ENCODE results near the gene LRRC4C.

The LRRC4C gene

GRCh38 chr11:40276960-40277359 lies 1182.5 kb downstream of the LRRC4C start:
- in situ Hi-C loops (cut with HindIII; ENCODE audit: low sequenced_read_pairs): no loop called here

DNA sequence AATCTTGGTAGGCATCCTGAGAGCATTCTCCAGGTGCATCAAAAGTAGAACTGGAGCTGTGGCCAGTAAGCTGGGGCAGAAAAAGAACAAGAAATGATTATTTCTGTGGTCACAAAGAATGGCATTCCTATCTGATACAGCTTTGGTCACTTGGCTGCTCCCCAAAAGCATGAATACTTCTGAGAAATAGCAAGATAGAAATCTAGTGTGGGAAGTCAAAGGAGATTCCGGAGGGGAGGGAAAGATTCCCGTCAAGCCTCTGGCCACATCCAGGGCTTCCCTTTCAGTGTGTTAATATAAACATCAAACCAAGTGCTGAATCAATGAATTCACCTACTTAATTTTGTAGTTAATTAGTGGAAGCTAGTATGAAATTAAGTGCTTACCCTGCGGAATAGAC lies 1185.4 kb downstream of the LRRC4C start:
- in situ Hi-C loops (cut with HindIII; ENCODE audit: low sequenced_read_pairs): no loop called here

- in situ Hi-C loops (cut with HindIII; ENCODE audit: low sequenced_read_pairs): no loop called here
Observed at GRCh38 chr11:40273192-40273732, 1186.2 kb downstream of the LRRC4C start.

GRCh38 chr11:40271361-40271760 lies 1188.1 kb downstream of the LRRC4C start:
- in situ Hi-C loops (cut with HindIII; ENCODE audit: low sequenced_read_pairs): no loop called here

DNA sequence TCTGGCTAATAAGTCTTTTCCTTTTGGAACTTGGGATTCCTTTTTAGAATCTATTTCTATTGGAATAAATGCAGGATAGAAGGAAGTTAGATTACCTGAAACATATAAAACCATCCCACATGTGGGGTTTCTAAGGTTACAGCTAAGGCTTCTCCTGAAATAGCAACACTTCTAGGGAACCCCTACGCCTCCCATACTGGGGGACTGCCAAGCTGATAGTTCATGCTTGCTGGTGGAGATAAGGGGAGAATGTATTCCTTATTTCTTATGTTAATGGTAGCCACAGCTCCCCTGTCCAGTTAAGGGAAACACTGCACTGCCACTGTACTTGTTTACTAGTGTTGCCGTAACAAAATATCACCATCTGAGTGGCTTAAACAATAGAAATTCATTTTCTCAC lies 1189.6 kb downstream of the LRRC4C start:
- in situ Hi-C loops (cut with HindIII; ENCODE audit: low sequenced_read_pairs): no loop called here

DNA sequence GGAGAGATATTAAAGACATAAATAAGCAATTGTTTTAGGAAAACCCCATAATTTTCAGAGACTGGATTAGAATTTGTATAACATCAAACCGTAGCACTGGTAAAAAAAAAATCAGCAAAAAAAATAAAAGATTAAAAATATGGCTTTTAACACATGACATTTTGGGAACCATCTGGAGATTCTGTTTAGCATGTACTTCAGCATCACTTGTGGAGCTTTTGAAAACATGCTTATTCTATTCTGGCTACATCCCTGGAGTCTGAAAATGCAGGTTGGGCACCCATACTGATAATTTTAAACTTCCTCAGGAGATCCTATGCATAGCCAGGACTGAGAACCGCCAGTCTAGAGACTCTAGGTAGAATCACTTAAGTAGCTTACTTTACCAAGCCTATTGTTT lies 1190.9 kb downstream of the LRRC4C start:
- in situ Hi-C loops (cut with HindIII; ENCODE audit: low sequenced_read_pairs): no loop called here

- in situ Hi-C loops (cut with HindIII; ENCODE audit: low sequenced_read_pairs): no loop called here
Observed at GRCh38 chr11:40255457-40255856, 1204.0 kb downstream of the LRRC4C start.

GRCh38 chr11:40253166-40253565 lies 1206.3 kb downstream of the LRRC4C start:
- in situ Hi-C loops (cut with HindIII; ENCODE audit: low sequenced_read_pairs): no loop called here

DNA sequence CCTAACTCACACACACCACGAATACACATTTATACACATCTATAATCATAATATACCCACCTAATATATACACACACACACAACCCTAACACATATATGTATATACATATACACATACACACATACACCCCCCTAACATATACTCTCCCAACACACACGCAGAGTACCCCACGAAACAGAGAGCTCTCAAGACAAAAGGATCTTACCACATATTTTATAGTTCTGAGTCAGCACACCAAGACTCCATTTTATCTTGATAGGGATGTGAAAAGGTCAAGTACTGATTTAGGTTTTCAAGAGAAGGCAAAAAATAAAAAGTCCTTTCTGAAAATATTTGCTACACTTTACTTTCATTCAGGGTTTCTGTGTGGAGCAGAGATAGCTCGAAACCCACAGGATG lies 1207.2 kb downstream of the LRRC4C start:
- in situ Hi-C loops (cut with HindIII; ENCODE audit: low sequenced_read_pairs): no loop called here

DNA sequence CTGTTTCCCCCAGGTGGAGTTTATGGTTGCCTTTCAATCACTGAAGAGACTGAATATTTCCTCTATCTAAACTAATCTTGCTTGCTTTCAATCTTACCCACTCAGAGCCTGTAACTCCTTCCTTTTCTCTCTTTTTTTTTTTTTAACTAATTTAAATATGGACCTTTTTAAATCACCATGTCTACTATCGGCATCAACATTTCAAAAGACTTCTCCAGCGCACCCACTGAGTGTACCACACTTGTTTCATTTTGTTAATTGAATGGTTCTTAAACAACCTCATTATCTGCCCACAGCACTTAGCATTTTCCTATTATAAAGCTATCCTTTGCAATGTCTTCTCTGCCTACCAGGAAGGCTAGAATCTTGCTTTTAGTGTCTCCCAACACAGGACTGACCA lies 1212.5 kb downstream of the LRRC4C start:
- in situ Hi-C loops (cut with HindIII; ENCODE audit: low sequenced_read_pairs): no loop called here

DNA sequence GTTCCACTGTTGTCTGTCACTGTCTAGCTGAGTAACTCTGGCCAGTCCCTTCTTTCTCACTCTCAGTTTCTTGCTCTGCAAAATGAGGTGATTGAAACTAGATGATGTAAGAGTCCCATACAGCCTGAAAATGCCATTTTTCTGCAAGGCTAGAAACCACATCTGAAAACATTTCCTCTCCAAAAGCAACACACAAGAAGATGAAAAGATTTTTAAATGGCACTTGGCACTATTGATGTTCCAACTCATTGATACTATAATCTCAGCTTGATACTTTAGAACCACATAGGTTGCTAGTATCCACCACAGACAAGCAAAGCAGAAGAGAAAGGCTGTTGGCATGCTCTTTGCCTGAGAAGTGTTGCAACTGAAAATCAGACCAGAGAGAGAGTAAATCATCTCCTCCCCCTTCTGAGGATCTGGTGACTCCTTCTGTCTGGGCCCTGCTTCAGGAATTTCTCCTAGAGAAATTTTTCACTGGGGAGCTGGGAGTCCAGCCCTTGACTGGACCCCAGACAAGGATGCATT lies 1217.9 kb downstream of the LRRC4C start:
- in situ Hi-C loops (cut with HindIII; ENCODE audit: low sequenced_read_pairs): no loop called here

DNA sequence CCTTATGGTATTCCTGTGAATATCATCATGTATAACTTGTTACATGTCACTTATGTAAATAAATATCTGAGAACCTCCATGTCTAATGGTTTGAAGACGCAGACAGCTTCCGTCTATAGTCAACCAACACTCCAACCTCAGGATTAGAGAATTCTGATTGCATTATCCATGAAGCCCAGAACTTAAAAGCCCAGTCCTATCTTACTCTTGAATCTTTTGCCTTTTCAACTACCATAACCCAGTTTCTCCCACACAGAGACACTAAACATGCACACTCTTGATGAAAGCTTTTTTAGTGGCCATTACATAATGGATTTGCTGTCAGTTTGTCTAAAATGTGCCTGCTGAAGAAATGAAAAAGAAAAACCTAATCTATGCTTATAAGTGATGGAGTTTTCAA lies 1219.2 kb downstream of the LRRC4C start:
- in situ Hi-C loops (cut with HindIII; ENCODE audit: low sequenced_read_pairs): no loop called here

GRCh38 chr11:40236526-40236925 lies 1222.9 kb downstream of the LRRC4C start:
- in situ Hi-C loops (cut with HindIII; ENCODE audit: low sequenced_read_pairs): no loop called here

- in situ Hi-C loops (cut with HindIII; ENCODE audit: low sequenced_read_pairs): no loop called here
Observed at GRCh38 chr11:40235841-40236240, 1223.6 kb downstream of the LRRC4C start.

- in situ Hi-C loops (cut with HindIII; ENCODE audit: low sequenced_read_pairs): no loop called here
Observed at GRCh38 chr11:40230821-40231220, 1228.6 kb downstream of the LRRC4C start.

- in situ Hi-C loops (cut with HindIII; ENCODE audit: low sequenced_read_pairs): no loop called here
Observed at GRCh38 chr11:40228662-40229061, 1230.8 kb downstream of the LRRC4C start.

- in situ Hi-C loops (cut with HindIII; ENCODE audit: low sequenced_read_pairs): no loop called here
Observed at GRCh38 chr11:40227730-40228129, 1231.7 kb downstream of the LRRC4C start.

- in situ Hi-C loops (cut with HindIII; ENCODE audit: low sequenced_read_pairs): no loop called here
Observed at GRCh38 chr11:40226654-40227053, 1232.8 kb downstream of the LRRC4C start.

- in situ Hi-C loops (cut with HindIII; ENCODE audit: low sequenced_read_pairs): no loop called here
Observed at GRCh38 chr11:40223596-40224330, 1235.7 kb downstream of the LRRC4C start.

DNA sequence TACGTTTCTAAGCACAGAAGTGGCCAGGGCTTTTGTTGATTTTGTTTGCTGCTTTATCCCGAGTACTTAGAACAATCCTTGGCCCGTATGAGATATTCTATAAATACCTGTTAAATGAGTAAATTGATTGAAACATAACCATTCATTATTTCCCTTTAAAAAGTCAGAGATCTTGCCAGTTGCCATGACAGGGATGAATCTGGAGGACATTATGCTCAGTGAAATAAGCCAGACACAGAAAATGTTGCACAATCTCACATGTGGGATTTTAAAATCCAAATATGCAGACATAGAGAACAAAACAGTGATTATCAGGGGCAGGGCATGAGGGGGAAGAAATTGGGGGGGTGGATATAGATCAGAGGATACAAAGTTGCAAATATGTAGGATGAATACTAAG lies 1240.1 kb downstream of the LRRC4C start:
- in situ Hi-C loops (cut with HindIII; ENCODE audit: low sequenced_read_pairs): no loop called here

DNA sequence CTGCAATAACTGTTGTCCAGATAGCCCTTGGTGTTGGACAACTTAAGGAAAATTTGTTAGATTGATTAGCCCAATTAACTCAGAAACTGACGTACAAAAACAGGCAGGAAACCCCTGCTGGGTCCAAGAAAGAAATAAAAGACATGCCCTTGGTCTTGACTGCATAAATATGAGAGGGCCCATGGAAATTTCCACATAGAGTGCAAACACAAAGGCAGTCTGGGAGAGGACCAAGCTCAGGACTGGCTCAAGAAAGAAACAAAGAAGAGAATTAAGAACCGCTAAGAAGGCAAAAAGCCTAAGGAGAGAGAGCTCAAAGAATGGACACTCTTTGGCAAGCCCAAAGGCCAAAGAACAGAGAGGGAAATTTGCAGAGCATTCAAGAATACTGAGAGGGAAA lies 1243.9 kb downstream of the LRRC4C start:
- in situ Hi-C loops (cut with HindIII; ENCODE audit: low sequenced_read_pairs): no loop called here

DNA sequence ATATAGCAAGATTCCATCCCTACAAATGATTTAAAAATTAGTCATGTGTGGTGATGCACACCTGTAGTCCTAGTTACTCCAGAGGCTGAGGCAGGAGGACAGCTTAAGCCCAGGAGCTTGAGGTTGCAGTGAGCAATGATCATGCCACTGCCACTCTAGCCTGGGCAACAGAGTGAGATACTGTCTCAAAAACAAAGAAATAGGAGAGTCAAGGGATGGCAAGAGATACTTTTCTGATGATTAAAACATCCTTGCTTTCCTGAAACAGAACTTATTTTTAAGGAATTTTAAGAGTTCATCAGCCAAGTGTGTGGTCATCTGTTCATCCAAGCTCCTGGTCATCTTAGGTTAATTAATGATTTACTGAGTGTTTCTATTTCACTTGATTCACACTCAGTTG lies 1252.0 kb downstream of the LRRC4C start:
- in situ Hi-C loops (cut with HindIII; ENCODE audit: low sequenced_read_pairs): no loop called here

DNA sequence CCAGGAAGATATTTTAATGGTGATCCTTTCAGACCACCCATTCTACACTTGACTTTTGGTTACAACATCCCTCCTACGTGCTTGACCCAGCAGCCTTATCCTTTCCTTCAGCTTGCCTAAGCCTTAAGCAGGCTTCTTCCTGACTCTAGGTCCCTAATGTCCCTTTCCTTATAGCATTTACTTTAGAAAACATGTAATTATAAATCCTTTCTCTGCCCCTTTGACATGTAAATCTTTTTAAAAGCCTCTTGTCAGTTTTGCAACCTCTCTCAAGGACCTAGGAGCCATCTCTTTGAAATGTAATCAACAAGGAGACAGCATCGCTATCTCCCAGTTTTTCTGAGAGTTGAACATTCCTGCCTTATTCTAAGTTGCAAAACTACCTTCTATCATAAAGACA lies 1255.2 kb downstream of the LRRC4C start:
- in situ Hi-C loops (cut with HindIII; ENCODE audit: low sequenced_read_pairs): no loop called here
